ENCODE measurements around the gene TECPR2.

Gene TECPR2

DNA sequence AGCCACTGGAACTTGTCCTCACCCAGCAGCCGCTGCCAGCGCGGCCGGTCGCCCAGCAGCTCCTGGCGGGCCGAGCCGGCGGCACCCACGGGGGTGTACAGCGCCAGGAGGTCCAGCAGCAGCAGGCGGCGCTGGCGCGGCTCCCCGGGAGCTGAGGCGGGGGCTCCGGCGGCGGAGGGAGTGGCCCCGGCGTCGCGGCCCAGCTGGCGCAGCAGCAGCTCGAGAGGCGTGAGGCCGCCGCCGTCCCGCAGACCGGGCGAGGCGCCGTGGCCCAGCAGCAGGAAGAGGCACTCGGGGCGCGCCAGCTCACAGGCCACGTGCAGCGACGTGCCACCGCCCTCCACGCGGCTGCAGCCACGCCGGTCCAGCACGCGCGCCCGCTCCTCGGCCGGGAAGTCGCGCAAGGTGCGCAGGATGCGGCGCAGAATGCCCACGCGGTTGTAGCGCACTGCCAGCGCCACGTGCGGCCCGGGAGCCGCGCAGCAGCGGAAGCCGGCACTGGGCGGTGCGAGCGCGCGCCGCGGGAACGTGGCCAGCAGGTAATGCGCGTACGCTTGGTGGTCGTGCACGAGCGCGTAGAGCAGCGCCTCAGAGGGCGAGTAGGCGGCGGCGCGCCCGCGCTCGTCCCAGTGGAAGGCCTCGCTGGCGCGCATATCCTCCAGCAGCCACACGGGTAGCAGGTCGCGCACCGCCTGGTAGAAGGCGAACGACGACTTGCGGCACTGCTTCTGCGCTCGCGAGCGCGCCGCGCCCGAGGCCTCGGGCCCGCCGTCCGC lies 144.5 kb downstream of the TECPR2 start:
- no peak for DNase-seq (ENCODE audit: insufficient read length, low spot score)
- TF ChIP-seq, protein P1, sequence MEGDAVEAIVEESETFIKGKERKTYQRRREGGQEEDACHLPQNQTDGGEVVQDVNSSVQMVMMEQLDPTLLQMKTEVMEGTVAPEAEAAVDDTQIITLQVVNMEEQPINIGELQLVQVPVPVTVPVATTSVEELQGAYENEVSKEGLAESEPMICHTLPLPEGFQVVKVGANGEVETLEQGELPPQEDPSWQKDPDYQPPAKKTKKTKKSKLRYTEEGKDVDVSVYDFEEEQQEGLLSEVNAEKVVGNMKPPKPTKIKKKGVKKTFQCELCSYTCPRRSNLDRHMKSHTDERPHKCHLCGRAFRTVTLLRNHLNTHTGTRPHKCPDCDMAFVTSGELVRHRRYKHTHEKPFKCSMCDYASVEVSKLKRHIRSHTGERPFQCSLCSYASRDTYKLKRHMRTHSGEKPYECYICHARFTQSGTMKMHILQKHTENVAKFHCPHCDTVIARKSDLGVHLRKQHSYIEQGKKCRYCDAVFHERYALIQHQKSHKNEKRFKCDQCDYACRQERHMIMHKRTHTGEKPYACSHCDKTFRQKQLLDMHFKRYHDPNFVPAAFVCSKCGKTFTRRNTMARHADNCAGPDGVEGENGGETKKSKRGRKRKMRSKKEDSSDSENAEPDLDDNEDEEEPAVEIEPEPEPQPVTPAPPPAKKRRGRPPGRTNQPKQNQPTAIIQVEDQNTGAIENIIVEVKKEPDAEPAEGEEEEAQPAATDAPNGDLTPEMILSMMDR (IDR thresholded peaks at IDR 0.05; ENCODE audit: insufficient read depth, missing control alignments): no peak

DNA sequence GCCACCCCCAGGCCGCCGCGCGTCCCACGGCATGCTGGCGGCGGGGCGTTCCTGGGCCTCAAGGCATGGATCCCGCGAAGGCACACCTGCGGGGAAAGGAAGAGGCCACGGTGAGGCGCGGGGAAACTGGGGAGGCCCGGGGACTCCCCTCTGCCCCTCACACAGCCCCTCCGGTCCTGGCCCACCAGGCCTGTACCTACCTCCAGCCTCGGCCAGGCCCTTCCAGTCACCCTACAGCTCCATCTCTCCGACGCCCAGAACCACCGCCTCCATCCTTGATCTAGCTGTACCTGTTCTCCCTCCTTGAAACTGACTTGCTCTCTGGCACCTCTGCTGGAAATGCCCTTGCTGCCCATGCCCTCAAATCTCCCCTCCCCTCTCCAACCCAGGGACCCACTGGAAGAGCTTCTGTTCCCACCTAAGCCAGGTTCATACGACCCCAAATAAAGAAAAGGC lies 145.1 kb downstream of the TECPR2 start:
- no peak for DNase-seq (ENCODE audit: insufficient read length, low spot score)
- TF ChIP-seq, protein P1 (IDR thresholded peaks at IDR 0.05; ENCODE audit: insufficient read depth, missing control alignments): no peak
- FAIRE-seq: no peak

More for the DNA sequence above, 144.5 kb downstream of the TECPR2 start:
- no peak for FAIRE-seq

DNA sequence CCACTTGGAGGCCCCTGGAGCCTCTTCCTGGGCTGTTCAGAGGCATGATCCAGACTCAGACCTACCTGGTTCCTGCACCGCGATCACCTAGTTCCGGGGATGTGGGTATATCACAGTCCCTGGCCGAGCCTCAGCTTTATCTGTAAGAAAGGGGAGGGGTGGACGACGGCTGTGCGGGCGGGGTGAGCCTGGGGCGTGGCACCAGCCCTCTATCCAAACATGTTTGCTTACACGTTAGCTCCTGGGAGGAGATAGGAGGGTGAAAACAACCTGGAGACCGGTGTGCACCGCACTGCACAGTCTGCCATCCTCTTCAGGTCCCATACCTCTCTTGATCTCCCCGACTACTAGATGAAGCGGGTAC lies 145.7 kb downstream of the TECPR2 start:
- TF ChIP-seq, protein P1 (IDR thresholded peaks at IDR 0.05; ENCODE audit: insufficient read depth, missing control alignments): no peak
- no peak for DNase-seq (ENCODE audit: insufficient read length, low spot score)
- FAIRE-seq: no peak

DNA sequence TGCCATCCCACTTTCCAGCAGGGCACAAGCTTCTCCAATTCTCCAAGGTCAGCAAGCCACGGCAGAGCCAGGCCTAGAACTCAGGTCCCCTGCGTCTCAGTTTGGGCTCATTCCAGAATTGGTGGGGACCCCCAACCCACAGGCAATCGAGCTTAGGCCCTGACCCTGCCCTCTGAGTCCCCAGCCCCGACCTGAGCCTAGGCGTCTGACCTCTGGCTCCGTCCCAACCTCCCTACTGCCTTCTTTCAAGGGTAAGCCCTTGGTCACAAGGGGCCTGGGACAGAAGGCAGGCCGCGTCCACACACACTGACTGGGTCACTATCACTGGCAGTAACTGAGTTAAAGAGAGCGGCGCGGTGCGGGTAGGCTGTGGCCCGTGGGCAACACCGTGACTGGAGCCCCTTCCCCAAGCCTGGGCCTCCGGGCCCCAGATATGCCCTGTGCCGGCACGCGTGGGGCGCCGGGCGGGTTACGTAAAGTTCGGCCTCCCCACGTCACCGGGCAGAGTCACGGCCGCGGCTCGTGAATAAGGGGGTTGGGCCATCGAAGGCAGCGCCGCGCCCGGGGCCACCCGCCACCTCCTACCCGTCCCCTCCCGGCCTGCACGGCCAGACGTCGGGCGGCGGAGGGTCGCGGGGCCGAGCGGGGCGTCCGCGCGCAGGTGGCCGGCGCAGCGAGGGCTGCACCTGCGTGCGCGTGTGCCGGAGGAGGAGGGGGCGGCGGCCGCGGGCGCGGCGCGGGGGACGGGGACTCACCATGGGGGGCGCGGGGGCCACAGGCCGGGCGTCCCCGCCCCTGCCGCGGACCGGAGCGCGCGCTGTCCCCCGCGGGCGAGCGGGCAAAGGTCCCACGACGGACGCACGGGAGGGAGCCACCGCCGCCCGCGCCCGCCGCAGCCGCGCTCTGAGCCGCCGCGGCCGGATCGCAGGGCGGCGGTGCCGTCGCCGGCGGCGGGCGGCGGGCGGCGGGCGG lies 146.3 kb downstream of the TECPR2 start:
- no peak for FAIRE-seq
- DNase-seq (ENCODE audit: insufficient read length, low spot score): no peak
- TF ChIP-seq, protein P1 (IDR thresholded peaks at IDR 0.05; ENCODE audit: insufficient read depth, missing control alignments): no peak

DNA sequence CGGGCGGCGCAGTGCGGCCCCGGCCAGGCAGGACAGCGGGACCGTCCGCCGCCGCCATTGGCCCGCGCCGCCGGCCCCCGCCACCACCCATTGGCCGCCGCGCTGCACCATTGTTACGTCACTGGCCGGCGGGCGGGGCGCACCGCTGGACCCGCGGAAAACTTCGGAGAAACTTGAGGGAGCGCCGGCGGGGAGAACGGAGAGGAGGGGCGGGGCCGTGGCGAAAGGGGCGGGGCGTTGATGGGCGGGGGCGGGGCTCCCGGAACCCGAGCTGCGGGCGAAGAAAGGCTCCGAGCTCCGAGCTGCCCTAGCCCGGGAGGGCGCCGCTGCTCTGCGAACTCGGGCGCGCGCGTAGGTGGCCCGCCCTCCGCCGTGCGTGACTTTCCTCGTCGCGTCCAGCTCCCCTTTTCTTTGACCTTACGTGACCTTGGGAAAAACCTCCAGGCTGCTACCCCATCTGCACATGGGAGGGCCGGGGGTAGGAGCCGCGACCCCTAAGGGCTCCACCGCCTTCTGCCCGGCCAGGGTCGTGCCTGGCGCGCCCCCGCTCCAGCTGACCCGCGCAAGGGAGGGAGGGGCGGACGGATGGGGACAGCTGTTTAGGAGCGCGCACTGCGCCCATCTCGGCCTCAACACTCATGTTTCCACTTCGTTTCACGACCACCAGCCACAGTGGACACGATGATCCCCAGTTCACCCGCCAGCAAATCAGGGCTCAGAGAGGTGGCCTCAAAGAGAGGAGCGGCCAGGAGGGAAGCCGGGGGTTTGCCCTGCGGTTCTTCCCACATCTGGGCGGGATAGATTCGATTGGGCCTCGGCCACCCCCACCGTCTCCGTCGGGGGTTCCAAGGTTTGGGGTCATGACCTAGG lies 147.2 kb downstream of the TECPR2 start, which contains the start of gene ANKRD9:
Gene ANKRD9, minus strand, starts transcription at position 31 of the 870 bp plus-strand sequence. CDS start 1,887 bp downstream, outside the sequence.
- TF ChIP-seq, protein P1 (IDR thresholded peaks at IDR 0.05; ENCODE audit: insufficient read depth, missing control alignments): no peak
- FAIRE-seq (no peak), DNase-seq (ENCODE audit: insufficient read length, low spot score) (peak; percentile 96)

DNA sequence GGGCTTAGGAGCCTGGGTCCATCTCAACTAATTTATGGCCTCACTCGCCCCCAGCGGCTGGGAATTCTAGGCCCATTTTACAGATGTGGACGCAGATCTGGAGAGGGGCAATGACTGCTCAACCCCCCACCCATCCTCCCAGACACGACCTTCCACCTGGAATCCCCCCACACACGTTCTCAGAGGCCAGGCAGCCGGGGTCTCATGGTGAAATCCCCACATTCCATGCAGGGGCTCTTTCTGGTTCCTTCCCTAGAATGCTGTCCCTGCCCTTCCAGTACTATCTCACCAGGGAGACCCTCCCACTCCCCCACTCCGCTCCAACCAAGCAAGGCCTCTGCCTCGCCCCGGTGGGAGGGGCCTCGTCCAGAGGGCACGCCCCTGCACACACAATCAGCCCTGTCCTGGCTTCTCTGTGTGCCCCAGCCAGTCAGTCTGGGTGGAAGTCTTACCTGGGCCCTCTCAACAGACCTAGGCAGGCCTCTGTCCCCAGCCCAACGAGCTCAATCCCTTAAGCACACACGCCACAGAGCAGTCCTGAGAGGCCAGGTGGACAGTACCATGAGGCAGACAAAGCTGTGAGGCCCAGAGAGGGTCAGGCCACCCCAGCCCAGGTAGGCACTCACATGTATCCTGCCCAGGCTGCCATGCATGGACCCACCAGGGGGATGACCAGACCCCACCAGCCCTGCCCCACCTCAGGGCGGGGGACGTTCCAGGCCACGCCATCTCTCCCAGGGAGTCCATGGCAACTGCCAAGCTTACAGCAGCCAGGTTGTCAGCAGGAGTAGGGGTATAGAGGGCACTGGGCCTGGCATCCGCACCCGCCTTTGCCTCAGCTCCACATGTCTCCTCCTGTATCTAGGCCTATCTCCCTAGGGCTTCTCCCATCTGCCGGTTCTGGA lies 148.1 kb downstream of the TECPR2 start:
- TF ChIP-seq, protein P1 (IDR thresholded peaks at IDR 0.05; ENCODE audit: insufficient read depth, missing control alignments): no peak
- FAIRE-seq (no peak), DNase-seq (ENCODE audit: insufficient read length, low spot score) (no peak)

Measured in D721Med (cell line).